ENCODE measurements around the gene PRKCA.

- TF ChIP-seq CTCF (IDR thresholded peaks at IDR 0.05) (no peak), POLR2A (IDR thresholded peaks at IDR 0.05) (no peak)
Observed at GRCh38 chr17:66772148-66772812, 469.9 kb downstream of the PRKCA start.
